HG03196 (cell line): ENCODE data around the gene PPP6R3.
"Not testable (repeated sequence)": the region's sequence is repeated elsewhere in the genome, so short reads cannot be mapped to it uniquely, and the experiment has no call there.

Experiments
- ATAC-seq: cut with Tn5 transposase; IDR thresholded peaks from one replicate; pipeline ENCODE4 v1.9.1; 2021; ENCODE audit not compliant: unreplicated experiment

PPP6R3 gene

GRCh38 chr11:68433541-68433940 is 27.0 kb upstream of the PPP6R3 start:
- ATAC-seq, result no peak

- ATAC-seq, result not testable (repeated sequence)
Observed at GRCh38 chr11:68434159-68434558, 26.4 kb upstream of the PPP6R3 start.

- no peak for ATAC-seq
Observed at GRCh38 chr11:68436162-68436888, 24.2 kb upstream of the PPP6R3 start.

GRCh38 chr11:68436985-68437926 is 23.3 kb upstream of the PPP6R3 start:
- no peak for ATAC-seq

- ATAC-seq, result no peak
Observed at GRCh38 chr11:68437927-68438657, 22.5 kb upstream of the PPP6R3 start.

- no peak for ATAC-seq
Observed at GRCh38 chr11:68438658-68439259, 21.8 kb upstream of the PPP6R3 start.

GRCh38 chr11:68439355-68440065 is 21.0 kb upstream of the PPP6R3 start:
- no peak for ATAC-seq

GRCh38 chr11:68440224-68440623 is 20.3 kb upstream of the PPP6R3 start:
- ATAC-seq, result no peak

- no peak for ATAC-seq
Observed at GRCh38 chr11:68441466-68442230, 18.9 kb upstream of the PPP6R3 start.

GRCh38 chr11:68442433-68442832 is 18.1 kb upstream of the PPP6R3 start:
- no peak for ATAC-seq

GRCh38 chr11:68444566-68444965 is 16.0 kb upstream of the PPP6R3 start:
- ATAC-seq, result no peak

- no peak for ATAC-seq
Observed at GRCh38 chr11:68445531-68446035, 15.0 kb upstream of the PPP6R3 start.

- ATAC-seq, result no peak
Observed at GRCh38 chr11:68446046-68446725, 14.4 kb upstream of the PPP6R3 start.

GRCh38 chr11:68447015-68447801 is 13.3 kb upstream of the PPP6R3 start:
- ATAC-seq, result peak; percentile 69

GRCh38 chr11:68447914-68448313 is 12.6 kb upstream of the PPP6R3 start:
- ATAC-seq, result not testable (repeated sequence)

GRCh38 chr11:68448604-68449011 is 11.9 kb upstream of the PPP6R3 start:
- no peak for ATAC-seq

- no peak for ATAC-seq
Observed at GRCh38 chr11:68449951-68450350, 10.6 kb upstream of the PPP6R3 start.

- no peak for ATAC-seq
Observed at GRCh38 chr11:68450711-68451110, 9.8 kb upstream of the PPP6R3 start.
